GM21619 (cell line): ENCODE measurements around the gene MYOM3.

ENCODE experiments used
- ATAC-seq: cut with Tn5 transposase; IDR thresholded peaks from one replicate; pipeline ENCODE4 v1.9.1; 2021; ENCODE audit not compliant: unreplicated experiment

Gene MYOM3

GRCh38 chr1:24117132-24117531, 5.2 kb upstream of the MYOM3 start:
- no peak for ATAC-seq

GRCh38 chr1:24114753-24115152, 2.8 kb upstream of the MYOM3 start:
- no peak for ATAC-seq

- no peak for ATAC-seq
Observed at GRCh38 chr1:24113641-24114033, 1.7 kb upstream of the MYOM3 start.

- ATAC-seq: no peak
Observed at GRCh38 chr1:24111262-24111995, 506 bp downstream of the MYOM3 start.

GRCh38 chr1:24110642-24111261, 1.2 kb downstream of the MYOM3 start:
- no peak for ATAC-seq

- ATAC-seq: no peak
Observed at GRCh38 chr1:24109686-24110475, 2.1 kb downstream of the MYOM3 start.

GRCh38 chr1:24109166-24109483, 2.8 kb downstream of the MYOM3 start:
- ATAC-seq: no peak

- no peak for ATAC-seq
Observed at GRCh38 chr1:24108334-24109165, 3.4 kb downstream of the MYOM3 start.

GRCh38 chr1:24107462-24108138, 4.3 kb downstream of the MYOM3 start:
- no peak for ATAC-seq

GRCh38 chr1:24105368-24106160, 6.4 kb downstream of the MYOM3 start:
- ATAC-seq: no peak

GRCh38 chr1:24104854-24105253, 7.1 kb downstream of the MYOM3 start:
- no peak for ATAC-seq

- no peak for ATAC-seq
Observed at GRCh38 chr1:24103879-24104278, 8.1 kb downstream of the MYOM3 start.

GRCh38 chr1:24103408-24103807, 8.5 kb downstream of the MYOM3 start:
- ATAC-seq: no peak

GRCh38 chr1:24102961-24103360, 9.0 kb downstream of the MYOM3 start:
- no peak for ATAC-seq

- ATAC-seq: no peak
Observed at GRCh38 chr1:24101796-24102586, 9.9 kb downstream of the MYOM3 start.

GRCh38 chr1:24100945-24101737, 10.8 kb downstream of the MYOM3 start:
- ATAC-seq: no peak

- no peak for ATAC-seq
Observed at GRCh38 chr1:24098943-24099638, 12.8 kb downstream of the MYOM3 start.

- ATAC-seq: no peak
Observed at GRCh38 chr1:24098102-24098501, 13.8 kb downstream of the MYOM3 start.
